EH (cell line): ENCODE data around the gene LGALS9B.
A peak's percentile ranks its signal among the peaks of the same experiment; 100 is the strongest.
"Not testable (repeated sequence)": the region's sequence is repeated elsewhere in the genome, so short reads cannot be mapped to it uniquely, and the experiment has no call there.

Source experiments
- DNase-seq: peaks from one replicate; pipeline ENCODE4 v3.0.0-alpha.2; 2015; ENCODE audit warnings: low read depth

The LGALS9B gene

GRCh38 chr17:20416381-20416911, 50.9 kb downstream of the LGALS9B start:
- not testable (repeated sequence) for DNase-seq

DNA sequence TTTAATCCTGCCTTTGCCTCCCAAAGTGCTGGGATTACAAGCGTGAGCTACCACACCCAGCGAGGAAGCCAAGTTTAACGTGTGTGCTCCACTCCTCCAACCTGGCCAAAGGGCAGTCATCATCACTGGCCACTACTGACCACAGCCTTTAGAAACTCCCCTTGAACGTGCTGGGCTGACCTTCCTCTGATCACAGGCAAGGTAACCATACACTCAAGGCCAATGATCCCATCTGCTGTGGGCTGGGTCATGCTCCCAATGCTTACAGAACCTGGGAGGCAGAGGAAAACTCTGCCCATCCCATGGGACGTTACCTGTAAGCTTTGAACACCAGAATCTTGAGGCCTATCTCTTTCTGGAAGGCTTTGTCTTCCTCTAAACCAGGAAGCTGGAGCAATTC, 51.9 kb downstream of the LGALS9B start:
- DNase-seq, result not testable (repeated sequence)

GRCh38 chr17:20401306-20402022, 65.9 kb downstream of the LGALS9B start:
- peak; percentile 37 for DNase-seq

- peak; percentile 8 for DNase-seq
Measured at GRCh38 chr17:20400559-20401305, 66.6 kb downstream of the LGALS9B start.
